ENCODE results near the gene IVL. TPM values are rescaled to one million over a fixed set of nuclear protein-coding genes. Genes with fewer than 3 reads are reported as not detected.

Gene IVL
- total RNA-seq, 1 experiment from 2014 or later: not detected

GRCh38 chr1:152879559-152880198 lies 28.7 kb upstream of the IVL start:
- CTCF ChIA-PET: no interaction called here
- intact Hi-C loops (cut with micrococcal nuclease; ENCODE audit: unreplicated experiment): no loop called here

GRCh38 chr1:152880316-152880715 lies 28.0 kb upstream of the IVL start:
- H3K36me3 Mint-ChIP-seq (ENCODE audit: insufficient read depth, unreplicated experiment): no peaks in the 10 kb centered on the region
- H3K27me3 Mint-ChIP-seq (ENCODE audit: insufficient read depth, unreplicated experiment): peaks cover 8% of the 10 kb centered on the region
- DNase-seq: no peak
- no peak overlapping the region for H3K4me3 Mint-ChIP-seq (ENCODE audit: unreplicated experiment)
- no peak overlapping the region for H3K4me3 ChIP-seq (ENCODE audit: low read depth, low read length)
- BruUV-seq (replicated peaks): no TSS peak
- ChIA-PET CTCF (no interaction called here), POLR2A (no interaction called here)
- H3K4me1 ChIP-seq: no peaks in the 10 kb centered on the region
- H3K27me3 ChIP-seq (replicated peaks; ENCODE audit: control insufficient read depth, insufficient read depth, low read length): no peaks in the 10 kb centered on the region
- H3K9me3 ChIP-seq: no peaks in the 10 kb centered on the region
- intact Hi-C loops (cut with micrococcal nuclease; ENCODE audit: unreplicated experiment): no loop called here
- H3K27ac Mint-ChIP-seq (ENCODE audit: unreplicated experiment): no peak overlapping the region
- no peaks in the 10 kb centered on the region for H3K9me3 Mint-ChIP-seq (ENCODE audit: unreplicated experiment)
- TF ChIP-seq CTCF (IDR thresholded peaks at IDR 0.05; ENCODE audit: insufficient read depth in 1 of 2, low read depth in 1 of 2, low read length in 1 of 2, severe bottlenecking in 1 of 2, unreplicated experiment in 1 of 2): no peak
- H3K4me1 Mint-ChIP-seq (ENCODE audit: low read depth, unreplicated experiment): no peaks in the 10 kb centered on the region
- H3K36me3 ChIP-seq (ENCODE audit: control insufficient read depth, insufficient read depth, low read length): no peaks in the 10 kb centered on the region

More at GRCh38 chr1:152879559-152880198, 28.7 kb upstream of the IVL start:
- Histone ChIP-seq H3K27me3 (replicated peaks; ENCODE audit: control insufficient read depth, insufficient read depth, low read length) (no peaks in the 10 kb centered on the region), H3K4me3 (ENCODE audit: low read depth, low read length) (no peak overlapping the region), H3K4me1 (no peaks in the 10 kb centered on the region), H3K36me3 (ENCODE audit: control insufficient read depth, insufficient read depth, low read length) (no peaks in the 10 kb centered on the region), H3K9me3 (no peaks in the 10 kb centered on the region)
- POLR2A ChIA-PET: no interaction called here
- DNase-seq: no peak
- Mint-ChIP-seq H3K4me3 (ENCODE audit: unreplicated experiment) (no peak overlapping the region), H3K4me1 (ENCODE audit: low read depth, unreplicated experiment) (no peaks in the 10 kb centered on the region), H3K9me3 (ENCODE audit: unreplicated experiment) (no peaks in the 10 kb centered on the region), H3K27me3 (ENCODE audit: insufficient read depth, unreplicated experiment) (peaks cover 13% of the 10 kb centered on the region), H3K36me3 (ENCODE audit: insufficient read depth, unreplicated experiment) (no peaks in the 10 kb centered on the region), H3K27ac (ENCODE audit: unreplicated experiment) (no peak overlapping the region)
- no TSS peak for BruUV-seq (replicated peaks)
- TF ChIP-seq CTCF (IDR thresholded peaks at IDR 0.05; ENCODE audit: insufficient read depth in 1 of 2, low read depth in 1 of 2, low read length in 1 of 2, severe bottlenecking in 1 of 2, unreplicated experiment in 1 of 2): no peak

GRCh38 chr1:152880907-152881306 lies 27.4 kb upstream of the IVL start:
- intact Hi-C loops (cut with micrococcal nuclease; ENCODE audit: unreplicated experiment): no loop called here
- H3K27me3 Mint-ChIP-seq (ENCODE audit: insufficient read depth, unreplicated experiment): peaks cover 13% of the 10 kb centered on the region

More at GRCh38 chr1:152880907-152881306, 27.4 kb upstream of the IVL start:
- no peak for DNase-seq
- H3K27ac Mint-ChIP-seq (ENCODE audit: unreplicated experiment): no peak overlapping the region
- no peaks in the 10 kb centered on the region for H3K27me3 ChIP-seq (replicated peaks; ENCODE audit: control insufficient read depth, insufficient read depth, low read length)
- no peaks in the 10 kb centered on the region for H3K4me1 Mint-ChIP-seq (ENCODE audit: low read depth, unreplicated experiment)
- no peaks in the 10 kb centered on the region for H3K4me1 ChIP-seq
- no peaks in the 10 kb centered on the region for H3K9me3 ChIP-seq
- H3K4me3 ChIP-seq (ENCODE audit: low read depth, low read length): no peak overlapping the region
- ChIA-PET CTCF (no interaction called here), POLR2A (no interaction called here)
- no peak for TF ChIP-seq CTCF (IDR thresholded peaks at IDR 0.05; ENCODE audit: insufficient read depth in 1 of 2, low read depth in 1 of 2, low read length in 1 of 2, severe bottlenecking in 1 of 2, unreplicated experiment in 1 of 2)
- no TSS peak for BruUV-seq (replicated peaks)
- no peaks in the 10 kb centered on the region for H3K9me3 Mint-ChIP-seq (ENCODE audit: unreplicated experiment)
- no peak overlapping the region for H3K4me3 Mint-ChIP-seq (ENCODE audit: unreplicated experiment)
- H3K36me3 ChIP-seq (ENCODE audit: control insufficient read depth, insufficient read depth, low read length): no peaks in the 10 kb centered on the region
- no peaks in the 10 kb centered on the region for H3K36me3 Mint-ChIP-seq (ENCODE audit: insufficient read depth, unreplicated experiment)

Data from Caco-2 (cell line).